Measurements from ENCODE around the gene ACOT13. TPM values are rescaled to one million over a fixed set of nuclear protein-coding genes. Genes with fewer than 3 reads are reported as not detected.
"Not testable (repeated sequence)": the region's sequence is repeated elsewhere in the genome, so short reads cannot be mapped to it uniquely, and the experiment has no call there.

ACOT13 gene
- total RNA-seq, 1 donor from 2014 or later = 27.0 TPM

DNA sequence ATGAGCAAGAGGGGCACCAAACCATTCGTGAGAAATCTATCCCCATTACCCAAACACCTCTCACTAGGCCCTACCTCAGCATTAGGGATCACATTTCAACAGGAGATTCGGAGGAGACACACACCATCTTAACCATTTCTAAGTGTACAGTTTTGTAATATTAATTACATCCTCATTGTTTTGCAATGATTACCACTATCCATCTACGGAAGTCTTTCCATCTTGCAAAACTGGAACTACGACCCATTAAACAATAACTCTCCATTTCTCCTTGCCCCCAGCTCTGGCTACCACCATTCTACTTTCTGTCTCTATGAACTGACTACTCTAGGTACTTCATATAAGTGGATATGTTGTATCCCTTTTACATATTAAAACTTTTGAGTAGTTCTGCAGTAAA is 20.1 kb downstream of the ACOT13 start:
- no peak overlapping the region for H3K27ac Mint-ChIP-seq
- H3K9me3 Mint-ChIP-seq = no peaks in the 10 kb centered on the region
- H3K27me3 Mint-ChIP-seq (ENCODE audit: insufficient read depth) = no peaks in the 10 kb centered on the region
- peaks cover 4% of the 10 kb centered on the region for H3K36me3 Mint-ChIP-seq (ENCODE audit: low read depth)
- no peak overlapping the region for H3K4me3 Mint-ChIP-seq
- peaks cover 3% of the 10 kb centered on the region for H3K4me1 Mint-ChIP-seq (ENCODE audit: low read depth)
- no peak for DNase-seq (ENCODE audit: low spot score)
- intact Hi-C loops (cut with micrococcal nuclease) = no loop called here

DNA sequence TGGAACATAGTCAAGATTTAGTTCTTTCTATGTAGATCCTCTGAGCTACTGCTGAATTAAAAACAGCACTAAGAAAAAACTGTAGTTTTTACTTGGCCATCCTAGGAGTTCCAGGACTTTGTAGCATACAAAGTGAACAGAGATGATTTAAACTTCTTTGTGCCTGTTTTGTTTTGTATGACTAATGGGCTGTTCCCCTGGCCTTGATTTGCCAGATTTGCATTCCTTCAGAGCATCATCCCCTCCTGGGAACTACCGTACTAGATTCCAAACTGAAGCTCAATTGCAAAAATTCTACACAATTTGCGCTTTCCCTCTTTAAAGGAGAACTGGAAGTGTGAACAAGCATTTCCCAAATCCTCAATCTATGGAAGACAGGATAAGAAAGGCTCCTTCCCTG is 23.1 kb downstream of the ACOT13 start:
- no peaks in the 10 kb centered on the region for H3K9me3 Mint-ChIP-seq
- peaks cover 4% of the 10 kb centered on the region for H3K36me3 Mint-ChIP-seq (ENCODE audit: low read depth)
- no peak overlapping the region for H3K4me3 Mint-ChIP-seq
- intact Hi-C loops (cut with micrococcal nuclease) = loop anchor here (10.0 kb wide), 2 partner anchors 195 to 405 kb away; partner anchors contain the start of gene ALDH5A1
- no peak overlapping the region for H3K27ac Mint-ChIP-seq
- H3K27me3 Mint-ChIP-seq (ENCODE audit: insufficient read depth) = no peaks in the 10 kb centered on the region
- DNase-seq (ENCODE audit: low spot score) = no peak
- peaks cover 10% of the 10 kb centered on the region for H3K4me1 Mint-ChIP-seq (ENCODE audit: low read depth)

GRCh38 chr6:24690593-24690992 is 23.7 kb downstream of the ACOT13 start:
- Mint-ChIP-seq H3K27me3 (ENCODE audit: insufficient read depth) (no peaks in the 10 kb centered on the region), H3K4me3 (no peak overlapping the region), H3K9me3 (no peaks in the 10 kb centered on the region), H3K36me3 (ENCODE audit: low read depth) (peaks cover 5% of the 10 kb centered on the region), H3K4me1 (ENCODE audit: low read depth) (peaks cover 14% of the 10 kb centered on the region), H3K27ac (peak overlapping the region; percentile 9)
- intact Hi-C loops (cut with micrococcal nuclease) = loop anchor here (10.0 kb wide), 2 partner anchors 196 to 406 kb away; partner anchors contain the start of gene ALDH5A1
- no peak for DNase-seq (ENCODE audit: low spot score)

GRCh38 chr6:24691550-24691949 is 24.7 kb downstream of the ACOT13 start:
- intact Hi-C loops (cut with micrococcal nuclease) = loop anchor here (10.0 kb wide), 2 partner anchors 197 to 407 kb away; partner anchors contain the start of gene ALDH5A1
- Mint-ChIP-seq H3K27me3 (ENCODE audit: insufficient read depth) (no peaks in the 10 kb centered on the region), H3K4me1 (ENCODE audit: low read depth) (peaks cover 17% of the 10 kb centered on the region), H3K4me3 (no peak overlapping the region), H3K9me3 (no peaks in the 10 kb centered on the region), H3K36me3 (ENCODE audit: low read depth) (peaks cover 5% of the 10 kb centered on the region), H3K27ac (no peak overlapping the region)
- no peak for DNase-seq (ENCODE audit: low spot score)

DNA sequence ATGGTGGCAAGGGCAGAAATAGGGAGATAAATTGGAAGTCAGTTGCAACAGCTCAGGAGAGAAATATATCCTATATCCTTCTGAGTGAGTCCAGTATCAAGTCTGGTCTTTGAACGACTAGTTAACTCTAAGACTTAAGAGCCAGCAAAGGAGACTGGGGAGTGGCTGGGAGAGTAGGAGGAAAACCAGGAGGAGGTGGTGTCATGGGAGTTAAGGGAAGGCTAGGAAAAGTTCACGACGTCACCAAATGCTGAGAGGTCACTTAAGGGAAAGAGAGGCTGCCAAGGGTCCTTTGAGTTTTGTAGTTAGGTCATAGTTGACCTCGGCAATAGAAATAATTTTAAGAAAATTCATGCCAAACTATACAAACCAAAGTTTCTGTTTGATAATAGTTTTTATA is 25.1 kb downstream of the ACOT13 start:
- Mint-ChIP-seq H3K9me3 (no peaks in the 10 kb centered on the region), H3K27ac (no peak overlapping the region), H3K4me1 (ENCODE audit: low read depth) (peaks cover 17% of the 10 kb centered on the region), H3K27me3 (ENCODE audit: insufficient read depth) (no peaks in the 10 kb centered on the region), H3K4me3 (no peak overlapping the region), H3K36me3 (ENCODE audit: low read depth) (peaks cover 5% of the 10 kb centered on the region)
- DNase-seq (ENCODE audit: low spot score) = no peak
- intact Hi-C loops (cut with micrococcal nuclease) = loop anchor here (10.0 kb wide), 2 partner anchors 197 to 407 kb away; partner anchors contain the start of gene ALDH5A1

- no peak overlapping the region for H3K4me3 Mint-ChIP-seq
- no peaks in the 10 kb centered on the region for H3K9me3 Mint-ChIP-seq
- peaks cover 17% of the 10 kb centered on the region for H3K4me1 Mint-ChIP-seq (ENCODE audit: low read depth)
- H3K27ac Mint-ChIP-seq = no peak overlapping the region
- no peak for DNase-seq (ENCODE audit: low spot score)
- H3K36me3 Mint-ChIP-seq (ENCODE audit: low read depth) = peaks cover 2% of the 10 kb centered on the region
- no peaks in the 10 kb centered on the region for H3K27me3 Mint-ChIP-seq (ENCODE audit: insufficient read depth)
- intact Hi-C loops (cut with micrococcal nuclease) = loop anchor here (10.0 kb wide), 2 partner anchors 198 to 408 kb away; partner anchors contain the start of gene ALDH5A1
Observed at GRCh38 chr6:24692415-24692814, 25.5 kb downstream of the ACOT13 start.

DNA sequence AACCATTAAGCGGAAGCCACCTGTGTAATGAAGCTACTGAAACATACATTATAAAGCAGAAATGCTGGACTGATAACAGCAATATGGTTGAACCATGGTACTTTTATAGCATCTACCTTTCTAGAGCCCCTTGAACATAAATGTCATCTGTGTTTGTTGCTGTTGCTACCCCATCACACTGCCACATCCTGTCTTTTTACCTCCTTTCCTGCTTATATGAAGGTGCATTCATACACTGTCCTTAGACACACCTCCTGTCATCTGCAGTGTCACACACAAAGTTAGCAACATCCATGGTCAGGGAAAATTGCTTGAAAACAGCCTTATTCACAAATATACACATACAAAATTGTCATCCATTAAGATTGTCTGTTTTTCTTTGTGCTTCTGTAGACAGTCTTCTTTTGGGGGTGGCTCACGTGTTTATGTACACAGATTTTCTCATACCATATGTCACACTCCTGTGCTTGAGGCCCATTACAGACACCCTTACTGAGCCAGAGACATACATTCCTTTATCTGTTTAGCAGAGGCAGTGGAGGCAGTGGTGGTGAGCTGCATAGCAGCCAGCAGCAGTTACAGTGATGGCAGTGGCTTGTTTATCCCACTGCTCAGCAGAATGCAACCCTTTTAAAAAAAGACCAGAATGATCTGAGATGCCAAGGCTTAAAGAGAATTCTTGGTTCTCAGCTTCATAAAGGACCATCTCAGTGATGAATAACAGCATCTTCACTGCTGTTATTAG is 26.1 kb downstream of the ACOT13 start:
- Mint-ChIP-seq H3K36me3 (ENCODE audit: low read depth) (peaks cover 5% of the 10 kb centered on the region), H3K27me3 (ENCODE audit: insufficient read depth) (no peaks in the 10 kb centered on the region), H3K4me1 (ENCODE audit: low read depth) (peaks cover 17% of the 10 kb centered on the region), H3K4me3 (no peak overlapping the region), H3K9me3 (no peaks in the 10 kb centered on the region), H3K27ac (no peak overlapping the region)
- intact Hi-C loops (cut with micrococcal nuclease) = loop anchor here (10.0 kb wide), 2 partner anchors 198 to 408 kb away; partner anchors contain the start of gene ALDH5A1
- no peak for DNase-seq (ENCODE audit: low spot score)

GRCh38 chr6:24694198-24694597 is 27.3 kb downstream of the ACOT13 start:
- H3K27me3 Mint-ChIP-seq (ENCODE audit: insufficient read depth) = no peaks in the 10 kb centered on the region
- peaks cover 17% of the 10 kb centered on the region for H3K4me1 Mint-ChIP-seq (ENCODE audit: low read depth)
- no peak overlapping the region for H3K27ac Mint-ChIP-seq
- H3K9me3 Mint-ChIP-seq = no peaks in the 10 kb centered on the region
- H3K36me3 Mint-ChIP-seq (ENCODE audit: low read depth) = peaks cover 9% of the 10 kb centered on the region
- DNase-seq (ENCODE audit: low spot score) = no peak
- no peak overlapping the region for H3K4me3 Mint-ChIP-seq
- intact Hi-C loops (cut with micrococcal nuclease) = loop anchor here (2.0 to 10.0 kb wide), 4 partner anchors 169 to 409 kb away; partner anchors contain the start of gene ALDH5A1

DNA sequence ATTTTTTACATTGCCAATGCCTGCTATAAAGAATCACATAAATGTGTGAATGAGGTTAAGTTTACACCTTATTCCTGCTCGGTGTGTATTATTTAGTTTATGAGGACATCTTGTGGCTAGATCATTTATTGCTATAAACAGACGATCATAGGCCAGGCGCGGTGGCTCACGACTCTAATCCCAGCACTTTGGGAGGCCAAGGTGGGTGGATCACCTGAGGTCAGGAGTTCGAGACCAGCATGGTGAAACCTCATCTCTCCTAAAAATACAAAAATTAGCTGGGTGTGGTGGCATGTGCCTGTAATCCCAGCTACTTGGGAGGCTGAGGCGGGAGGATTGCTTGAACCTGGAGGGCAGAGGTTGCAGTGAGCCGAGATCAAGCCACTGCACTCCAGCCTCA is 28.8 kb downstream of the ACOT13 start:
- not testable (repeated sequence) for H3K27me3 Mint-ChIP-seq (ENCODE audit: insufficient read depth); DNase-seq (ENCODE audit: low spot score); H3K9me3 Mint-ChIP-seq; H3K4me3 Mint-ChIP-seq
- Mint-ChIP-seq H3K36me3 (ENCODE audit: low read depth) (peaks cover 15% of the 10 kb centered on the region), H3K27ac (peak overlapping the region; percentile 58), H3K4me1 (ENCODE audit: low read depth) (peaks cover 27% of the 10 kb centered on the region)
- intact Hi-C loops (cut with micrococcal nuclease) = loop anchor here (1.0 to 10.0 kb wide), 7 partner anchors 28 to 411 kb away; partner anchors contain the start of genes ACOT13 and ALDH5A1

- intact Hi-C loops (cut with micrococcal nuclease) = loop anchor here (1.0 to 10.0 kb wide), 3 partner anchors 70 to 411 kb away; partner anchors contain the start of gene ALDH5A1
- Mint-ChIP-seq H3K9me3 (no peaks in the 10 kb centered on the region), H3K27ac (no peak overlapping the region), H3K27me3 (ENCODE audit: insufficient read depth) (no peaks in the 10 kb centered on the region), H3K36me3 (ENCODE audit: low read depth) (peaks cover 18% of the 10 kb centered on the region), H3K4me1 (ENCODE audit: low read depth) (peaks cover 27% of the 10 kb centered on the region), H3K4me3 (no peak overlapping the region)
- no peak for DNase-seq (ENCODE audit: low spot score)
Observed at GRCh38 chr6:24696097-24696496, 29.2 kb downstream of the ACOT13 start.

GRCh38 chr6:24699521-24700359 is 32.9 kb downstream of the ACOT13 start:
- peaks cover 38% of the 10 kb centered on the region for H3K36me3 Mint-ChIP-seq (ENCODE audit: low read depth)

DNA sequence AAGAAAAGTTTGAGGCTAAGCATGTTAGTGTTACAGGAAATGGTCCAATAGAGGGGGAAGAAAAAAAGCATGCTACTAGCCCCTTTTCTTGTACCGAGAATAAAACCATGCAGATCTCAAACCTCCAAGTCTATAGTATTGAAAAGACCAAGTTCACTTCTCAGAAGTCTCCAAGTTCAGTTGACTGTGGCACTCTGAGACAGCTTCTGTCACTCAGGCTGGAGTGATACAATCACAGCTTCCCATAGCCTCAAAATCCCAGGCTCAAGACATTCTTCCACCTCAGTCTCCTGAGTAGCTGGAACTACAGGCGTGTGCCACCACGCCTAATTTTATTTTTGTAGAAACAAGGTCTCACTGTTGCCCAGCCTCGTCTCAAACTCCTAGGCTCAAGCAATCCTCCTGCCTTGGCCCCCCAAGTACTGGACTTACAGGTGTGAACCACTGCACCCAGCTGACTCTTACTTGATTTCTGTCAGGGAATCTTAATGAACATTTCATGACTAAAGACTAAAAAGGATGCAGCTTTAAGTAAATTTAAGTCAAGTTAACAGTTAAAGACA is 35.9 kb downstream of the ACOT13 start:
- no peak overlapping the region for H3K4me3 Mint-ChIP-seq
- no peak overlapping the region for H3K27ac Mint-ChIP-seq
- intact Hi-C loops (cut with micrococcal nuclease) = no loop called here
- no peak for DNase-seq (ENCODE audit: low spot score)
- peaks cover 30% of the 10 kb centered on the region for H3K4me1 Mint-ChIP-seq (ENCODE audit: low read depth)
- H3K36me3 Mint-ChIP-seq (ENCODE audit: low read depth) = peaks cover 55% of the 10 kb centered on the region
- no peaks in the 10 kb centered on the region for H3K27me3 Mint-ChIP-seq (ENCODE audit: insufficient read depth)
- no peaks in the 10 kb centered on the region for H3K9me3 Mint-ChIP-seq

More at GRCh38 chr6:24699521-24700359, 32.9 kb downstream of the ACOT13 start:
- intact Hi-C loops (cut with micrococcal nuclease) = loop anchor here (10.0 kb wide), 2 partner anchors 205 to 415 kb away; partner anchors contain the start of gene ALDH5A1
- no peak overlapping the region for H3K4me3 Mint-ChIP-seq
- no peaks in the 10 kb centered on the region for H3K27me3 Mint-ChIP-seq (ENCODE audit: insufficient read depth)
- no peak for DNase-seq (ENCODE audit: low spot score)
- H3K27ac Mint-ChIP-seq = peak overlapping the region; percentile 75
- no peaks in the 10 kb centered on the region for H3K9me3 Mint-ChIP-seq
- peaks cover 22% of the 10 kb centered on the region for H3K4me1 Mint-ChIP-seq (ENCODE audit: low read depth)

Data from activated T-helper 1 cell treated with anti-CD3 and anti-CD28 coated beads, Interleukin-12 subunit alpha, Interleukin-12 subunit beta, Interleukin-2, Interleukin-4 antibody, amounts not matched to agents 30 ng/mL and 10 ng/mL and 1 ng/mL, durations not matched to agents 14 hours and 24 hours and 36 hours (primary cell).